ENCODE results near the gene TSPAN17. TPM values are rescaled to one million over a fixed set of nuclear protein-coding genes. Genes with fewer than 3 reads are reported as not detected.

Gene TSPAN17
- total RNA-seq, 2 donors from 2014 or later = 17.6 to 38.1 TPM

GRCh38 chr5:176626876-176627236 is 20.4 kb upstream of the TSPAN17 start:
- no peak overlapping the region for H3K27ac ChIP-seq
- 48% methylated on average over 7 of the region's 7 CpGs for WGBS
- no peak for TF ChIP-seq POLR2A (IDR thresholded peaks at IDR 0.05)
- TF ChIP-seq POLR2AphosphoS5 (IDR thresholded peaks at IDR 0.05) = no peak
- DNase-seq (ENCODE audit: low spot score) = no peak
- H3K4me3 ChIP-seq = no peak overlapping the region
- H3K36me3 ChIP-seq = no peaks in the 10 kb centered on the region
- peaks cover 21% of the 10 kb centered on the region for H3K27me3 ChIP-seq (replicated peaks; ENCODE audit: insufficient read depth)
- no peaks in the 10 kb centered on the region for H3K9me3 ChIP-seq
- intact Hi-C loops (cut with DNase I) = no loop called here
- no peaks in the 10 kb centered on the region for H3K4me1 ChIP-seq (replicated peaks)

GRCh38 chr5:176627582-176627981 is 19.7 kb upstream of the TSPAN17 start:
- WGBS = 72% methylated on average over 5 of the region's 5 CpGs
- H3K27me3 ChIP-seq (replicated peaks; ENCODE audit: insufficient read depth) = peaks cover 20% of the 10 kb centered on the region
- no peak overlapping the region for H3K27ac ChIP-seq
- no peak for DNase-seq (ENCODE audit: low spot score)
- H3K9me3 ChIP-seq = no peaks in the 10 kb centered on the region
- no peaks in the 10 kb centered on the region for H3K36me3 ChIP-seq
- no peak overlapping the region for H3K4me3 ChIP-seq
- intact Hi-C loops (cut with DNase I) = no loop called here
- no peaks in the 10 kb centered on the region for H3K4me1 ChIP-seq (replicated peaks)
- TF ChIP-seq CTCF (IDR thresholded peaks at IDR 0.05) (no peak), POLR2A (IDR thresholded peaks at IDR 0.05) (no peak), POLR2AphosphoS5 (IDR thresholded peaks at IDR 0.05) (no peak)

DNA sequence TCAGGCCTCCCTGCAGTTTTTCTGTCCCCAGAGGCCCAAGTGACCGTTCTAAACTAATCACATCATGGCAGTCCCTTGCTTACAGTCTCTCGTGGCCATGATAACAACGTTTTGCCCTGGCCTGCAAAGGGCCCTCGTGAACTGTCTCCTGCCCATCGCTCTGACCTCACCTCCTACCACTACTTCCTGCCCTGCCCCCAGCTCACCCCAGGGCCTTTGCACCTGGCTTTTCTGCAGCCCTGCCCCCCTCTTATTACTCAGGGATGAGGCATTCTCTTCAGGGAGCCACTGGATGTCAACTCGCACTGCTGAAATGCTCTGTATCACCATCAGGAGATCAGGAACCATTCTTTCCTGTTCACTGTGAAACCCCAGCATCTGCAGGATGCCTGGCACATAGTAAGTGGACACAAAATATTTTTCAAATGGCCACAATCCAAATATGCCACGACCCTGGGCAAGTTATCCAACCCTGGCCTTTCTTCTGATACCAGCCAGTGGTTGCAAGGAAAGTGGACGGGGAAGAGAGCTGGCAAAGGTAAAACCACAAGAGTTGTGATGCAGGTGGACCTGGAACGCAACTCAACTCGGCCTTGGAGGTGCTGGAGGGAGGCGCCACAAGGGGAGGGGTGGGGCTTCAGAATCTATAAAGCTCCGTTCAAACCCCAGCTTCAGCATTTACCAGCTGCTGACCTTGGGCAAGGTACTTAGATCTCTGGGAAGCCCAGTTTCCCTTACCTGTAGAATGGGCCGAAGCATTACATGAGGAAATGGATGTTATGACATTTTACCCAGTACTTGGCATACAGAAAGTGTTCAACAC is 18.7 kb upstream of the TSPAN17 start:
- DNase-seq (ENCODE audit: low spot score) = no peak
- 59% methylated on average over 13 of the region's 13 CpGs for WGBS
- TF ChIP-seq CTCF (IDR thresholded peaks at IDR 0.05) = no peak
- no peak for TF ChIP-seq POLR2A (IDR thresholded peaks at IDR 0.05)
- TF ChIP-seq POLR2AphosphoS5 (IDR thresholded peaks at IDR 0.05) = no peak
- Histone ChIP-seq H3K9me3 (no peaks in the 10 kb centered on the region), H3K4me3 (no peak overlapping the region), H3K27ac (no peak overlapping the region), H3K27me3 (replicated peaks; ENCODE audit: insufficient read depth) (peaks cover 24% of the 10 kb centered on the region), H3K36me3 (no peaks in the 10 kb centered on the region), H3K4me1 (replicated peaks) (no peaks in the 10 kb centered on the region)
- intact Hi-C loops (cut with DNase I) = no loop called here

- intact Hi-C loops (cut with DNase I) = no loop called here
- Histone ChIP-seq H3K9me3 (no peaks in the 10 kb centered on the region), H3K4me3 (no peak overlapping the region), H3K27me3 (replicated peaks; ENCODE audit: insufficient read depth) (peaks cover 24% of the 10 kb centered on the region), H3K4me1 (replicated peaks) (no peaks in the 10 kb centered on the region), H3K27ac (no peak overlapping the region), H3K36me3 (no peaks in the 10 kb centered on the region)
- TF ChIP-seq CTCF (IDR thresholded peaks at IDR 0.05) = no peak
- no peak for TF ChIP-seq POLR2AphosphoS5 (IDR thresholded peaks at IDR 0.05)
- TF ChIP-seq POLR2A (IDR thresholded peaks at IDR 0.05) = no peak
- DNase-seq (ENCODE audit: low spot score) = no peak
- 5% methylated on average over 31 of the region's 34 CpGs for WGBS
These were observed 17.9 kb upstream of the TSPAN17 start for GRCh38 chr5:176629317-176629852.

- Histone ChIP-seq H3K4me3 (peak within 1 kb of the TSS; percentile 1 to 23), H3K4me1 (replicated peaks) (no peaks in the 10 kb centered on the region), H3K27ac (no peak within 1 kb of the TSS), H3K9me3 (no peaks in the 10 kb centered on the region), H3K36me3 (no peaks in the 10 kb centered on the region), H3K27me3 (replicated peaks; ENCODE audit: insufficient read depth) (peaks cover 24% of the 10 kb centered on the region)
- TF ChIP-seq POLR2AphosphoS5 (IDR thresholded peaks at IDR 0.05) = no peak
- no peak for TF ChIP-seq POLR2A (IDR thresholded peaks at IDR 0.05)
- TF ChIP-seq CTCF (IDR thresholded peaks at IDR 0.05) = no peak
- DNase-seq (ENCODE audit: low spot score) = no peak
- intact Hi-C loops (cut with DNase I) = no loop called here
- WGBS = 1% methylated on average over 93 of the region's 94 CpGs
These were observed 17.2 kb upstream of the TSPAN17 start, which contains the start of the genes EIF4E1B and SNCB for GRCh38 chr5:176629853-176630680. Gene EIF4E1B, plus strand, starts transcription at chr5:176630675. Its CDS starts 12,113 bp downstream, at chr5:176642788. Gene SNCB, minus strand, starts transcription at chr5:176630534. Its CDS starts 880 bp downstream, at chr5:176629654.
